Heart left ventricle (tissue), 16 donors: ENCODE measurements around the gene CLDN24. TPM values are rescaled to one million over a fixed set of nuclear protein-coding genes. Genes with fewer than 3 reads are reported as not detected.

ENCODE experiments used
- ATAC-seq, 4 donors: fragments of 200-7000 bp; cut with Tn5 transposase; one replicate each; pipeline ENCODE4 v1.9.1; 2020 to 2022; ENCODE audit warnings: moderate library complexity in 4 of 4, mild to moderate bottlenecking in 3 of 4, moderate number of reproducible peaks in 1 of 4
- DNase-seq, 5 donors: peaks; one replicate each; pipeline ENCODE4 v3.0.0-alpha.2; 2020
- H3K27ac ChIP-seq, 12 donors: fragments of 200-600 bp; sonication (generic) in 4 of 12; one replicate each; pipeline versions ENCODE4 v1.5.0 to v1.8.0; 2016 to 2022; ENCODE audit warnings: mild to moderate bottlenecking in 2 of 12
- H3K27me3 ChIP-seq, 9 donors: fragments of 200-600 bp; sonication (generic) in 2 of 9; one replicate each; pipeline versions ENCODE4 v1.5.1 to v1.8.0; 2016 to 2022; ENCODE audit warnings: mild to moderate bottlenecking in 3 of 9
- H3K36me3 ChIP-seq, 9 donors: fragments of 200-600 bp; sonication (generic) in 2 of 9; one replicate each; pipeline versions ENCODE4 v1.5.0 to v1.8.0; 2018 to 2022; ENCODE audit warnings: mild to moderate bottlenecking in 2 of 9
- H3K4me1 ChIP-seq, 12 donors: fragments of 200-600 bp; sonication (generic) in 4 of 12; one replicate each; pipeline versions ENCODE4 v1.5.0 to v1.8.0; 2016 to 2022; ENCODE audit warnings: mild to moderate bottlenecking in 3 of 12
- H3K4me3 ChIP-seq, 12 donors: fragments of 200-600 bp; sonication (generic) in 4 of 12; one replicate each; pipeline versions ENCODE4 v1.5.0 to v1.8.0; 2017 to 2022; ENCODE audit warnings: mild to moderate bottlenecking in 9 of 12, moderate library complexity in 4 of 12
- H3K9me3 ChIP-seq, 12 donors: fragments of 200-600 bp; sonication (generic) in 4 of 12; one replicate each; pipeline versions ENCODE4 v1.5.0 to v1.8.0; 2016 to 2022; ENCODE audit warnings: mild to moderate bottlenecking in 1 of 12
- POLR2A ChIP-seq, 2 donors: fragments of 450-650 bp; IDR thresholded peaks; one replicate each; pipeline ENCODE4 v1.6.1; 2017; ENCODE audit warnings: antibody characterized with exemption in 2 of 2, mild to moderate bottlenecking in 2 of 2, moderate library complexity in 2 of 2
- WGBS, 4 donors: extraction: QIAGEN DNeasy Blood & Tissue Kit in 2 of 4; methylation state at CpG; one replicate each; pipeline versions ENCODE4 v1.1.5 to v1.1.7; 2013 to 2018; 5-methylcytosine and 5-hydroxymethylcytosine counted together
- intact Hi-C, 10 donors: fragments of 100-400 bp; cut with DNase I; formaldehyde crosslinking; loops; one replicate each; pipeline versions ENCODE4 v1.11.1 to v1.14.2; 2022
- polyA plus RNA-seq, 2 donors: library from polyadenylated mRNA; stranded (reverse); fragments of 200-250 nt; gene quantifications; one replicate each; pipeline ENCODE4 v1.2.3, GENCODE V29; 2013
- total RNA-seq, 9 donors: library from RNA; depleted of rRNA in 2 of 9; stranded (reverse); fragments of >200 nt in 2 of 9; fragmentation: NEBNext Ultra II Directional in 3 of 9; extraction: Animal tissue kit (Norgen Biotek cat#: 25700) in 3 of 9; gene quantifications; one replicate each; pipeline versions ENCODE4 v1.1.0 to v1.2.4, GENCODE V29; 2016 to 2023
- TF ChIP-seq, protein P1 (sequence below), 12 donors: fragments of 200-600 bp; sonication (generic) in 4 of 12; IDR thresholded peaks; one replicate each; pipeline versions ENCODE4 v1.5.0 to v1.8.0; 2018 to 2022; ENCODE audit warnings: antibody characterized with exemption in 12 of 12, mild to moderate bottlenecking in 5 of 12
- donor health status: ischemic (EF 13 %, LVEDD 7.1; RV severe dilation, severe dysfunction).
- donor health status: healthy with polysubstance abuse.
- donor health status: DM: no; HTN: yes; CAD: no.
- donor health status: DM: no; HTN: no; CAD: no.
- donor health status: ischemic (EF 25% LVEDD 6.9; RV normal size, moderate dysfunction).
- donor health status: ischemic (EF 25% LVEDD 5.7; RV mildly dilated, moderate dysfunction).
- donor health status: healthy.
- donor health status: DM: yes; HTN: yes; CAD: no.
- donor health status: ischemic (EF 35%, LVEDD 5.7; RV mildly dilated, moderate dysfunction).
- donor health status: nonischemic (EF 11% LVEDD 7.7; RV severe dilation, severe dysfunction).
- donor health status: DM: yes; HTN: yes; CAD: no.
- donor health status: PGD.
- donor health status: ischemic (EF 29% LVEDD 5.4; RV normal size, mild dysfunction).
- donor health status: nonischemic (EF 23%, LVEDD 6.1; RV moderate dilation, normal function).

The CLDN24 gene
- total and polyA plus RNA-seq, 11 donors, result not detected

DNA sequence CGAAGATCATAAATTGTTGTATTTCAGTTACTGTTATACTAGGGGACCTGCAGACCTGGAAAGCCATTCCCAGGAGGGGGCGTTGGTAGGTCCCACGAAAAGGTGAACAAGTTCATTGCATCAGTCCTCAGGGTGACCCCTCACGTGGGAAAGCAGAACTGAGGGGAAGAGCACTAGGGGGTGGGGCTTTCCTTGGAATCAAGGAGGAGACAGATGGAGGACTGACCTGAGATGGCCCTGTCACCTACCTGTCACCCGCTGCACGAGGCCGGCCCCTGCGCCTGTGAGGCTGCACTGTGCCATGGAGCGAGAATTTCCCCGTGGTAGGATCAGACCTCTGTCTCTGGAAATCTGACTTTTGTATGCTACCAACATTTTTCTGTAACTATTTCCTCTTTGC lies 41.8 kb upstream of the CLDN24 start:
- H3K4me1 ChIP-seq, result no peaks in the 10 kb centered on the region
- no peaks in the 10 kb centered on the region for H3K36me3 ChIP-seq
- WGBS, 4 donors, result 69 to 83% (median 76%) methylated on average over 10 of the region's 10 CpGs
- no peaks in the 10 kb centered on the region for H3K27me3 ChIP-seq
- no peak for ATAC-seq
- DNase-seq, result no peak
- TF ChIP-seq, protein P1, sequence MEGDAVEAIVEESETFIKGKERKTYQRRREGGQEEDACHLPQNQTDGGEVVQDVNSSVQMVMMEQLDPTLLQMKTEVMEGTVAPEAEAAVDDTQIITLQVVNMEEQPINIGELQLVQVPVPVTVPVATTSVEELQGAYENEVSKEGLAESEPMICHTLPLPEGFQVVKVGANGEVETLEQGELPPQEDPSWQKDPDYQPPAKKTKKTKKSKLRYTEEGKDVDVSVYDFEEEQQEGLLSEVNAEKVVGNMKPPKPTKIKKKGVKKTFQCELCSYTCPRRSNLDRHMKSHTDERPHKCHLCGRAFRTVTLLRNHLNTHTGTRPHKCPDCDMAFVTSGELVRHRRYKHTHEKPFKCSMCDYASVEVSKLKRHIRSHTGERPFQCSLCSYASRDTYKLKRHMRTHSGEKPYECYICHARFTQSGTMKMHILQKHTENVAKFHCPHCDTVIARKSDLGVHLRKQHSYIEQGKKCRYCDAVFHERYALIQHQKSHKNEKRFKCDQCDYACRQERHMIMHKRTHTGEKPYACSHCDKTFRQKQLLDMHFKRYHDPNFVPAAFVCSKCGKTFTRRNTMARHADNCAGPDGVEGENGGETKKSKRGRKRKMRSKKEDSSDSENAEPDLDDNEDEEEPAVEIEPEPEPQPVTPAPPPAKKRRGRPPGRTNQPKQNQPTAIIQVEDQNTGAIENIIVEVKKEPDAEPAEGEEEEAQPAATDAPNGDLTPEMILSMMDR (IDR thresholded peaks at IDR 0.05), result no peak
- no peak for TF ChIP-seq POLR2A (IDR thresholded peaks at IDR 0.05)
- H3K4me3 ChIP-seq, result no peak overlapping the region
- peaks cover 0 to 8% (median 0%) of the 10 kb centered on the region in 12 donors for H3K9me3 ChIP-seq
- intact Hi-C loops, result no loop called here
- no peak overlapping the region for H3K27ac ChIP-seq

DNA sequence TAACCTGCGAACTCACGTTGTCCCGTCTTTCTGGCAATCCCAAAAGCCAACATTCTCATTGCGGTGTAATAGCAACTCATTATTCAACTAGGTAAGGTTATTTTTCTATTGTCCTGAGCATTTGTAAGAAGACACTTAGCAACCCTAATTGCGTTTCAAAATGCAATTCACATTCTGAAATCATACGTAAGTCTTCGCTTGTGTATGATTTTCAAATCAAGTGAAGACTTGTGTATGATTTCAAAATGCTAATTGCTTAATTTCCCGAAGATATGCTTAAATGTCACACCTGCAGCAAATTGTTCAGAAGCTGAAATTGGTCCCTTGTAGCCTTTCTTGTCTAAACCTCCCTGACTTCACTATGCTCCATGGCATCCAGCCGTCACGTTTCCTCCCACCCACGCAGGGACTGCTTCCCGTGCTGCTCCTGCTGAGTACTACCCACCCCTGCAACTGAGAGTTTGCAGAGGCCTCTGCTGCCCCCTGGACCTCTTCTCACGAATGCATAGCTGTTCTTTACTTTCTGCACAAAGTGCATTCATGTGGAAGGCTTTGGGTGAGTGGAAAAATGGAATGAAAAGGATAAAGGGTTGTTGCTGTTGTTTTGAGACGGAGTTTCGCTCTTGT lies 40.8 kb upstream of the CLDN24 start:
- Histone ChIP-seq H3K4me1 (no peaks in the 10 kb centered on the region), H3K36me3 (no peaks in the 10 kb centered on the region), H3K27ac (no peak overlapping the region), H3K27me3 (no peaks in the 10 kb centered on the region), H3K9me3 (peaks cover 0 to 8% (median 0%) of the 10 kb centered on the region in 12 donors), H3K4me3 (no peak overlapping the region)
- DNase-seq, result no peak
- ATAC-seq, result no peak
- intact Hi-C loops, result no loop called here
- TF ChIP-seq POLR2A (IDR thresholded peaks at IDR 0.05), result no peak
- TF ChIP-seq, protein P1 (IDR thresholded peaks at IDR 0.05), result peak in 1 of 12 donors; percentile 9
- WGBS, 4 donors, result 62 to 67% (median 64%) methylated on average over 15 of the region's 15 CpGs

DNA sequence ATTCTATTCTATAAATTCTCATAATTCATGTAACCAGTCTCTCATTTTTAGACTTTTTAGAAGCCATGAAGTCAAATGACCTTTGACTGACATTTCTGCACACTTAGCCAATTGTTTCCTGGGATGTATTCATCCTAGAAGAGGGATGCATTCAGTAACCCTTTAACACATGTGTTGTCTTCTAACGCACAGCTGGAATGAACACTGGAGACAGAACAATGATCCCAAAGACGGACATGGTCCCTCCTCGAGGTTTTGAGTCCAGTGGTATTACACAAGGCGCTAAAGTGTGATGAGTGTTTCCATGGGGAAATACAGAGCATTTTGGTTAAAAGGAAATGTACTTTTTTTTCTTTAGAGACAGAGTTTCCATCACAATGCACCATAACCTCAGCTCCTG lies 39.8 kb upstream of the CLDN24 start:
- TF ChIP-seq, protein P1 (IDR thresholded peaks at IDR 0.05), result no peak
- TF ChIP-seq POLR2A (IDR thresholded peaks at IDR 0.05), result no peak
- WGBS, 4 donors, result 87 to 96% (median 93%) methylated on average over 4 of the region's 4 CpGs
- no peak for ATAC-seq
- Histone ChIP-seq H3K36me3 (no peaks in the 10 kb centered on the region), H3K27me3 (peaks cover 0 to 6% (median 0%) of the 10 kb centered on the region in 9 donors), H3K9me3 (peaks cover 0 to 8% (median 0%) of the 10 kb centered on the region in 12 donors), H3K4me3 (no peak overlapping the region), H3K4me1 (no peaks in the 10 kb centered on the region), H3K27ac (no peak overlapping the region)
- DNase-seq, result no peak
- intact Hi-C loops, result no loop called here

DNA sequence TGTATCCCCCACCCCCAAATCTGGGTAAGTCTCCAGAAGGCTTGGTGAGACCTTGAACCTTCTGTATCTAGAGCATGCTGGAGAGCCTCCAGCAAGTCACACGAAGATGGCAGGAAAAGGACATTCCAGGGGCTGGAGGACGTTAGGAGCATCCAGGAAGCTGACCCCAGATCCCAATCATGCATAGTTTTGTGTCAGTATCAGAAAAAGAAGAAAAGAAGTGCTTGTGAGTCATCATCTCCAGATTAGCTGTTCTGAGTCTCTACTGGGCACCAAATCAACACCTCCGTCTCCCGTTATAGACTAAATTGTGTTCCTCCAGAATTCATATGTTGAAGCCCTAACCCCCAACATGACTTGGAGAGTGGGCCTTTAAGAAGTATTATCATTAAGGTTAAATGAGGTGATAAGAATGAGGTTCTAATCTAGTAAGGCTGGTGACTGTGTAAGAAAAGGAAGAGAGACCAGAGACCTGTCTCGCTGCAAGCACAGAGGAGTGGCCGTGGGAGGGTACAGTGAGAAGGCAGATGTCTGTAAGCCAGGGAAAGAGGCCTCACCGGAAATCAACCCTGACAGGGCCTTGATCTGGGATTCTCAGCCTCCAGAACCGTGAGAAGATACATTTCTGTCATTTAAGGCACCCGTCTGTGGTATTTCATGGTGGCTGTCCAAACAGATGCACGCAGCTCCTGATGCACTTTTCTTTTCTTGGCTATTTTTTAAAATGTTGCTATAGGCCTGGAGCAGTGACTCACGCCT lies 38.1 kb upstream of the CLDN24 start:
- Histone ChIP-seq H3K36me3 (no peaks in the 10 kb centered on the region), H3K9me3 (peaks cover 0 to 8% (median 0%) of the 10 kb centered on the region in 12 donors), H3K27me3 (peaks cover 0 to 9% (median 0%) of the 10 kb centered on the region in 9 donors), H3K27ac (no peak overlapping the region), H3K4me3 (no peak overlapping the region), H3K4me1 (no peaks in the 10 kb centered on the region)
- DNase-seq (no peak), ATAC-seq (no peak)
- no peak for TF ChIP-seq POLR2A (IDR thresholded peaks at IDR 0.05)
- TF ChIP-seq, protein P1 (IDR thresholded peaks at IDR 0.05), result no peak
- intact Hi-C loops, result no loop called here
- 66 to 71% (median 69%) methylated on average over 11 of the region's 11 CpGs for WGBS, 4 donors
